AG20443 (cell line): ENCODE data around the gene CAMSAP2.

Experiments used
- DNase-seq: peaks from one replicate; pipeline ENCODE4 v3.0.0; 2012; ENCODE audit warnings: low spot score, mixed read lengths

Gene CAMSAP2

GRCh38 chr1:200883118-200883517 lies 144.4 kb downstream of the CAMSAP2 start:
- no peak for DNase-seq

- DNase-seq: no peak
These were observed 147.1 kb downstream of the CAMSAP2 start for GRCh38 chr1:200885623-200886402.

- DNase-seq: no peak
These were observed 147.9 kb downstream of the CAMSAP2 start for GRCh38 chr1:200886594-200886993.

GRCh38 chr1:200887036-200887435 lies 148.3 kb downstream of the CAMSAP2 start:
- no peak for DNase-seq

GRCh38 chr1:200887772-200888348 lies 149.2 kb downstream of the CAMSAP2 start:
- DNase-seq: no peak

- DNase-seq: no peak
These were observed 149.7 kb downstream of the CAMSAP2 start for GRCh38 chr1:200888349-200888838.

- no peak for DNase-seq
These were observed 150.9 kb downstream of the CAMSAP2 start for GRCh38 chr1:200889571-200889970.

- no peak for DNase-seq
These were observed 151.3 kb downstream of the CAMSAP2 start for GRCh38 chr1:200890027-200890426.

GRCh38 chr1:200890818-200891773 lies 152.4 kb downstream of the CAMSAP2 start:
- peak; percentile 79 for DNase-seq

- DNase-seq: no peak
These were observed 153.1 kb downstream of the CAMSAP2 start for GRCh38 chr1:200891774-200892157.

GRCh38 chr1:200892546-200892945 lies 153.9 kb downstream of the CAMSAP2 start:
- no peak for DNase-seq

- no peak for DNase-seq
These were observed 154.3 kb downstream of the CAMSAP2 start for GRCh38 chr1:200892958-200893357.

GRCh38 chr1:200893411-200893901 lies 154.8 kb downstream of the CAMSAP2 start:
- no peak for DNase-seq

- DNase-seq: no peak
These were observed 156.2 kb downstream of the CAMSAP2 start, which contains the start of gene INAVA for GRCh38 chr1:200894712-200895442. TSS of gene INAVA (plus strand) at chr1:200894900. CDS start at chr1:200898401, 3,501 bp downstream.

- no peak for DNase-seq
These were observed 156.7 kb downstream of the CAMSAP2 start for GRCh38 chr1:200895443-200895789.

GRCh38 chr1:200895801-200896530 lies 157.3 kb downstream of the CAMSAP2 start:
- no peak for DNase-seq

- no peak for DNase-seq
These were observed 158.0 kb downstream of the CAMSAP2 start for GRCh38 chr1:200896531-200897196.

- DNase-seq: no peak
These were observed 158.6 kb downstream of the CAMSAP2 start for GRCh38 chr1:200897259-200897658.

GRCh38 chr1:200899015-200899386 lies 160.3 kb downstream of the CAMSAP2 start:
- no peak for DNase-seq

- no peak for DNase-seq
These were observed 160.8 kb downstream of the CAMSAP2 start for GRCh38 chr1:200899451-200899915.
